Measurements from ENCODE around the gene PEX26. TPM values are rescaled to one million over a fixed set of nuclear protein-coding genes. Genes with fewer than 3 reads are reported as not detected.

PEX26 gene
- total RNA-seq, 1 donor from 2014 or later, result 20.5 TPM

DNA sequence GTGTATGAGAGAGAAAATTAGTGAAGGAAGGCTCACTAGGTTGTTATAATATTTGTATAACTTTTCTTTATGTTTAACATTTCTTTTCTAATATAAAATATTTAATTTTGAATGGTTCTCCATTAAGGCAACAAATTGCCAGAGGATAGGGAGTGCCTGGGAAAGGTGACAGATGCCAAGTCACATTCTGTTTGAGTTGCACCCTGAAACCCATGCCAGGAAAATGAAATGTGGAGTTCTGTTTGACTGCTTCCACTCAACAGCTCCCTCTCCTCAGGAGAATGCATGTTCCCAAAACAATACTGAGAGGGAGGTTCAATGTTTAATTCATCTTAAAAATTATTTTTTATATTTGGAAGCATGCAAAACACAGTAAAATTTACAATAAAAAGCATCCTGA, 66.3 kb downstream of the PEX26 start:
- no peaks in the 10 kb centered on the region for H3K27me3 ChIP-seq (ENCODE audit: low read depth)
- intact Hi-C loops (cut with micrococcal nuclease), result no loop called here
- no peaks in the 10 kb centered on the region for H3K9me3 ChIP-seq (replicated peaks)
- H3K36me3 ChIP-seq, result peaks cover 4% of the 10 kb centered on the region
- TF ChIP-seq, protein P1, sequence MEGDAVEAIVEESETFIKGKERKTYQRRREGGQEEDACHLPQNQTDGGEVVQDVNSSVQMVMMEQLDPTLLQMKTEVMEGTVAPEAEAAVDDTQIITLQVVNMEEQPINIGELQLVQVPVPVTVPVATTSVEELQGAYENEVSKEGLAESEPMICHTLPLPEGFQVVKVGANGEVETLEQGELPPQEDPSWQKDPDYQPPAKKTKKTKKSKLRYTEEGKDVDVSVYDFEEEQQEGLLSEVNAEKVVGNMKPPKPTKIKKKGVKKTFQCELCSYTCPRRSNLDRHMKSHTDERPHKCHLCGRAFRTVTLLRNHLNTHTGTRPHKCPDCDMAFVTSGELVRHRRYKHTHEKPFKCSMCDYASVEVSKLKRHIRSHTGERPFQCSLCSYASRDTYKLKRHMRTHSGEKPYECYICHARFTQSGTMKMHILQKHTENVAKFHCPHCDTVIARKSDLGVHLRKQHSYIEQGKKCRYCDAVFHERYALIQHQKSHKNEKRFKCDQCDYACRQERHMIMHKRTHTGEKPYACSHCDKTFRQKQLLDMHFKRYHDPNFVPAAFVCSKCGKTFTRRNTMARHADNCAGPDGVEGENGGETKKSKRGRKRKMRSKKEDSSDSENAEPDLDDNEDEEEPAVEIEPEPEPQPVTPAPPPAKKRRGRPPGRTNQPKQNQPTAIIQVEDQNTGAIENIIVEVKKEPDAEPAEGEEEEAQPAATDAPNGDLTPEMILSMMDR (IDR thresholded peaks at IDR 0.05; ENCODE audit: borderline replicate concordance), result no peak
- H3K4me3 ChIP-seq, result no peak overlapping the region
- H3K27ac ChIP-seq (replicated peaks), result no peak overlapping the region
- no peak for DNase-seq
- peaks cover 5% of the 10 kb centered on the region for H3K4me1 ChIP-seq

DNA sequence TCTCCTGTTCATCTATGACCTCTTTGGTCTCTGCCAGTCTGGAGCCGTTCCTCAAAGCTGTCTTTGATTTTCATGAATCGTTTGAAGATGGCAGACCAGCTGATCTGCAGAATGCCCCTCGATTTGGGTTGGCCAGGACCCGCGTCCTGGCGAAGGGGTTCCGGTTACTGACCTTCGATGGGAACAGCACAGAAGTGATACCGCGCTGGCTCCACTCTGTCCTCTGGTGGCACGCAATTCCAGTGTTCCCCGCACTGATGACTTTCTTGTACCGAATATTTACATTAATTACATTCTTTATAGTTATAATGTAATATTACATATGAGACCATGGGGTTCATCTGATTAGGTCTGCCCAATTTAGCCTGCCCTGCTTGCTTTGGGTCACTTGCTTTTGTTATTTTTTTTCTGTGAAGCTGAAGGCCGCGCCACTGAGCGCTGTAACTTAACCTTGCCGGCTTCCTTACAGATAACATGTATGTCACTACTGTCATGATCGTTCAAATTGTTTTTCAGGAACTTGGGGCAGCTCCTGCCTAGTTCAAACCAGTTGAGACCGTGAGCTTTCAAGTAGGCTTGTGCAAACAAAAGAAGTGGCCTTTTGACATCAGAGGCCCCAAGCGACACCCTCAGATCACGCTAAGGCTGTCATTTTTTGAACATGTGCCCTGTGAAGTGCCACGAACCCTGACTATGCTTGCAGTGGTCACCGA, 68.0 kb downstream of the PEX26 start:
- peaks cover 4% of the 10 kb centered on the region for H3K36me3 ChIP-seq
- intact Hi-C loops (cut with micrococcal nuclease), result no loop called here
- no peak overlapping the region for H3K4me3 ChIP-seq
- TF ChIP-seq, protein P1 (IDR thresholded peaks at IDR 0.05; ENCODE audit: borderline replicate concordance), result no peak
- H3K27ac ChIP-seq (replicated peaks), result no peak overlapping the region
- DNase-seq, result no peak
- peaks cover 19% of the 10 kb centered on the region for H3K4me1 ChIP-seq
- H3K27me3 ChIP-seq (ENCODE audit: low read depth), result no peaks in the 10 kb centered on the region
- H3K9me3 ChIP-seq (replicated peaks), result no peaks in the 10 kb centered on the region

DNA sequence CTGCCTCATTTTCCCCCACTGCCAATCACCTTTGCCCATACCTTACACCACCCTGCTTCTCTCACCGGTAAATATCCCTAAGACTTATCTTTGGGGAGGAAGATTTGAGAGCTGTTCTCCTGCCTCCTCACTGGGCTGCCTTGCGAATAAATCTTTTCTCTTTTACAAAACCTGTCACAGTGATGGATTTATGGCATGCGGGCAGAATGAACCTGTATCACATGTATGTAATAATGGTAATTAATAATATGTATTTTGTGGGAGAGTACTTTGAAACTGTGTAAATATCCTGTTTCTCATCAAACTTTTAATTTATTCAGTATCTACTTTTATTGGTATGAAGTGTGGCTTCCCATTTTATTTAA, 68.6 kb downstream of the PEX26 start:
- Histone ChIP-seq H3K4me3 (no peak overlapping the region), H3K27ac (replicated peaks) (no peak overlapping the region), H3K36me3 (peaks cover 1% of the 10 kb centered on the region), H3K27me3 (ENCODE audit: low read depth) (no peaks in the 10 kb centered on the region), H3K9me3 (replicated peaks) (no peaks in the 10 kb centered on the region), H3K4me1 (peaks cover 21% of the 10 kb centered on the region)
- DNase-seq, result no peak
- TF ChIP-seq, protein P1 (IDR thresholded peaks at IDR 0.05; ENCODE audit: borderline replicate concordance), result no peak
- intact Hi-C loops (cut with micrococcal nuclease), result no loop called here

DNA sequence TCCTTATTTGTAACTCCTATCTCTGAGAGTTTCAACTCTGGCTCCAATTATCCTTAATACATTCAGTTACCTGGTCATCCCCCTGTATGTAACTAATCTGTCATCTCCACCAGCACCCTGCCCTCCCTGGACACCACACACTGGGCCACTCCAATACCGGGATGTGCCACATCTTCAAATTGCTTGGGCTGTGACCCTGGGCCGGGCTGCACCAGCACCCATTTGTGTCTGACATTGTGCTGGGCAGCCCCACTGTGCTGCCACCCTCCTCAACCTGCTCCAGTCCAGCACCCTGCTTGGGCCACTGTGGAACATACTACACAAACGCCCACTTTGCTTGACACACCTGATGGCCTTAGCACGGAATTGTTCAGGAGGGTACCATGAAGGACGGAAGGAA, 70.0 kb downstream of the PEX26 start:
- Histone ChIP-seq H3K27ac (replicated peaks) (no peak overlapping the region), H3K4me1 (peaks cover 21% of the 10 kb centered on the region), H3K27me3 (ENCODE audit: low read depth) (no peaks in the 10 kb centered on the region), H3K36me3 (no peaks in the 10 kb centered on the region), H3K4me3 (no peak overlapping the region), H3K9me3 (replicated peaks) (no peaks in the 10 kb centered on the region)
- intact Hi-C loops (cut with micrococcal nuclease), result no loop called here
- DNase-seq, result no peak
- TF ChIP-seq, protein P1 (IDR thresholded peaks at IDR 0.05; ENCODE audit: borderline replicate concordance), result no peak

DNA sequence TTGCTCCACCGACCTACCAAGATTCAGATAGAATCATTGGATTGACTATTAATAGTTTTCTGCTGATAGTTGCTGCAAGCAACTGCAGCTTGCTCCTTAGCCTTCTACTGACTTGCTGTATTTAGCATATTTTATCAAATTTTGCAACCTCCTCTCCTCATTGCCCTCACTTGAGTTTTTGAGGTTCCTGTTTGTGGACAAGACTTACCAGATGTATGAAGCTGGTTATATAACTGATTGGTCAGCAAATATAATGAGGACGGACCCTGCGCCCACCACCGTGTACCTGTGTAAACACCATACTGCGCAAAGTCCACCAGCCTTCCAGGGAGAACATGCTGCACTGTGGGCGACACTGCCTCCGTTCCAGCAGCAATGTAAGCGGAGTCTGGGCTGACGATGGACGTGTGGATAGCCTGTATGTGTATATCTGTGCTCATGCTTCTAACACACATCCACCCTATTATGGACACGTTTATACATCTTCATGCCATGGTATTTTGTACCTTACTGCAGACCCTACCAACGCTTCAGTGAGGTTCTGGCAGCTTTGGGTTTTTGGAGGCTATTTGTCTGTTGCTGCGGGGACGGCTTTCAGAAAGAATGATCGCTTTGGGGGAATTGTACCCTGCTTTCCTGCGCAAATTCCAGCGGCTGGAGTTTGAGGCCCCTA, 70.6 kb downstream of the PEX26 start:
- Histone ChIP-seq H3K4me1 (peaks cover 21% of the 10 kb centered on the region), H3K27ac (replicated peaks) (no peak overlapping the region), H3K36me3 (no peaks in the 10 kb centered on the region), H3K9me3 (replicated peaks) (no peaks in the 10 kb centered on the region), H3K4me3 (no peak overlapping the region), H3K27me3 (ENCODE audit: low read depth) (no peaks in the 10 kb centered on the region)
- TF ChIP-seq, protein P1 (IDR thresholded peaks at IDR 0.05; ENCODE audit: borderline replicate concordance), result no peak
- DNase-seq, result no peak
- intact Hi-C loops (cut with micrococcal nuclease), result no loop called here

Measured in left ventricle myocardium inferior (tissue), 1 donor.